HG03196 (cell line): ENCODE data around the gene SOBP.

Experiments used
- ATAC-seq: cut with Tn5 transposase; IDR thresholded peaks from one replicate; pipeline ENCODE4 v1.9.1; 2021; ENCODE audit not compliant: unreplicated experiment

Gene SOBP

DNA sequence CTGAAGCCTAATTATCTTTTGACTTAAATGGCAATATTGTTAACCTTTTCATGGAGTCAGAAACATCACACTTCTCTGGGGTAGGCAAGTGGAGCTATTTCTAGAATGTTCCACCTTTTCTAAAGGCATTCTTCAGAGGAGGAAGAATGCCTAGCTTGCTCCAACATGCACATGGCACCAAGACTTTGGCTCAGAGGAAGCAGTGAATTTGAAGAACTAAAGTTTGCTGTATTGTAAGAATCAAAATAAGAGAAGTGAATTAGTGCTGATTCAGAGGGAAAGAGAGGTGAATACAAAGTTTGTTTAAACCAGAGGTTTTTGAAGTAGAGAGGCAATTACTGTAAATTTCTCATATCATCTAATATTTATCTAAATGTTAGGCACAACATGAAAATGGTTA is 92.2 kb downstream of the SOBP start:
- no peak for ATAC-seq

- ATAC-seq, result no peak
Measured at GRCh38 chr6:107584726-107585125, 94.8 kb downstream of the SOBP start.

DNA sequence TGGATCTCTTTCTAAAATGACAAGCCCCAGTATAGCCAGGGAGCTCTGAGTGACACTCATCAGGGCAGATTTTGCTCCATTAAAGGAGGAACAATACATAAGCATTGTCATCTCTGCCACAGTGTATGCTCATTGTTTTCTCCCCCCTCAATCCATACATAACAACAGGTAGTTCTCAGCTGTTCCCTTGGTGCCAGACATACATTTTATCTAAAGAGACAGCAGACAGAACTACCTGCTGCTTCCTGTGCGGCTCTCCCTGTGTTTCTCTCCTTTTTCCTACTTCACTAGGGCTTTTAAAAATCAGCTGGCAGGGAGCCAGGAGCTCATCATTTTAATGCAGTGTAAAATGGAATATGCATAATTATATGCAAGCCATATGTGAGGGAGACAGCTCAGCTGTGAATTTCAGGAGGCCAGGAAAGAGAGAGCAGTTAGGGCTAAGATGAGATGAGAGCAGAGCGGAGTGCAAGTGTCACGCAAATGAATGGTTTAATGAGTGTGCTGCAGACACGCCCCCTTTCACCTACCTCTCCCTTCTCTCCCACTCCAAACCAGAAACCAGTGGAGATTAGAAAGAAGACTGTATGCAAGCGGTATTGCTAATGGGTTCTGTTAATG is 96.0 kb downstream of the SOBP start:
- no peak for ATAC-seq

DNA sequence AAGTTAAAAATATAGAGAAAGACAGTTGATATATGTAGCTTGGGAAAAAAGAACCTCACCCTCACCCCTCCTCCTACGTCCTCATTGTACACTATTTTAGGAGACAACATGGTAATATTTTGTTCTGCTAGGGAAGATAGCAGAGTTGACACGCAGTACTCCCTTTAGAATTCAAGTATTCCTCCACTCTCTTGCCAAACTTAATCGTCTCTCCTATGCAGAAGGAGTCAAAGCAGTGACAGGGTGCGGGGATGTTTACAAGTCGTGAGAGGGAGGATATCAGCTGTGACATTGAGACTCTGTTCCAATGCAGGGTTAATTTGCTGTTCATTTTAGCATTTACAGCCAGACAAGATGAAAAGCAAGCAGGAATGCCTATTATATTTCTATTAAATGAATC is 97.5 kb downstream of the SOBP start:
- ATAC-seq, result no peak

- no peak for ATAC-seq
Measured at GRCh38 chr6:107589199-107589598, 99.3 kb downstream of the SOBP start.

DNA sequence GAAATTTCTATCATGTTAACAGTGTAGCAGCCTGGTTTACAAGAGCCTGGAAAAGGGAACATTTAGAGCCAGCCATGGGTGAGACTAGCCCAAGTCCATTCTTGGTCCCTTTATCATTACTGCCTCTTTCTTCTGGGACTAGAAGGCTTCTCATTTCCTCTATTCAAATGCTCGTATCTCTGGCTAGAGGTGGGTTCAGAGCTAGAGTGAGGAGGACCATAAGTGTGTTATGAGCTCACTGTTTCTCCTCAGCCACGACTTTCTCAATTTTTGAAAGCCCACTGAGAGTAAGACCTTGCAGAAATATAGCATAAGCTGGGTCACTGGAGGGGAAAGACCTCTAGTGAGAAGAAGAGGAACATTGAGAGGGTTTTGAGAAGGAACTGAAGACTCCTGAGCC is 100.0 kb downstream of the SOBP start:
- no peak for ATAC-seq

- no peak for ATAC-seq
Measured at GRCh38 chr6:107590378-107590777, 100.5 kb downstream of the SOBP start.

GRCh38 chr6:107591346-107591745 is 101.4 kb downstream of the SOBP start:
- ATAC-seq, result no peak

DNA sequence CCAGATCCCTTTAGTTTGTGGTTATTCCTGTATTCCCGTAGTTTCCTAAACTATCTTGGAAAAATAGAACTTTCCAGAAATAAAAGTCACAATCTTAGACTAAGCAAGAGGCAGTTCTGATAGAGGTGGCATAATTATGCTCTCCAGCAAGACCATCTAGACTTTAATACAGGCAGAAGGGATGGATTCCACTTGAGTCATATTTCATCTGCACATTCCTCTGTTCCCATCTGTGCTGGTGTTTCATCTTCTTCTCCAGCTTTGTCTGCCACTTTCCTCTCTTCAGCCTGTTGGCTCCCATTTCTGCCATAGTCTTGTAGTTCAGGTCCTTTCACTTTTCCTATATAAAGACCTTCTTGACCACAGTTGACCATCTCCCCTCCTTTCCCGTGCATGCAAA is 102.9 kb downstream of the SOBP start:
- no peak for ATAC-seq

- ATAC-seq, result no peak
Measured at GRCh38 chr6:107594736-107595135, 104.8 kb downstream of the SOBP start.

DNA sequence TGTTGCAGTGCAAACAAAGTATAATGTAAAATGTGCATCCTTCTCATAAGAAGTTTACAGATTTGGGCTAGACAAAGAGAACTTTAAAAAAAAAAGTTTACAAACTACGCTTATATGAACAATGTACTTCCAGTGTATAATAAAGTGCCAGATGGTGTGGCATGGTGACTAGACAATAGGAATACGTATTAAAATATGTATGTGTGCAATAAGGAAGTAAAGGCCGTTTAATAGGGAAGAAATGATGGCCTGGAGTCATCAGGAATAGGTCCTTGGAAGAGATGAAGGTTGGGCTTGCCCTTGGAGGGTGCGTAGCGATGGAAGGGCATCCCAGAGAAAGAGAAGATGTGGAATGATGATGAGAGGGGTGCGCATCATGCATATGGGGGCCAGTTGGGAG is 108.2 kb downstream of the SOBP start:
- ATAC-seq, result no peak

- ATAC-seq, result no peak
Measured at GRCh38 chr6:107599043-107599442, 109.1 kb downstream of the SOBP start.

DNA sequence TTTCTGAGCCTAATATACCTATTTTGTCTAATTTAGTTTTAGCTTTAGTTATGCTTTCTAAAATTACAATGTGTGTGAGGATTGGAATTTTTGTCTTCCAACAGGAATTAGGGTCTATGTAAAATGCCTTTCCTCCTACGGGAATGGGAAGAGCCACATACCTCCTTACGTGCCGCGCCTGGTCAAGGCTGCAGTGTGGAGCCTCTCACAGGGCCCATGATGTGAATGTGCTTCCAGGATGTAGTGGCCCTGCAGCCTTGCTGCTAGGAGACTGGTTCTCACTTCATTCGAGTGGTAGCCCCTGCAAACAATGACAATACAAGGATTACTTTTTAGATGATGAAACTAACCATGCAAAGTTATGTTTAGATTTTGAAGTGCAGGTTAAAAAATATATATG is 110.2 kb downstream of the SOBP start:
- no peak for ATAC-seq

- no peak for ATAC-seq
Measured at GRCh38 chr6:107600936-107601335, 111.0 kb downstream of the SOBP start.

DNA sequence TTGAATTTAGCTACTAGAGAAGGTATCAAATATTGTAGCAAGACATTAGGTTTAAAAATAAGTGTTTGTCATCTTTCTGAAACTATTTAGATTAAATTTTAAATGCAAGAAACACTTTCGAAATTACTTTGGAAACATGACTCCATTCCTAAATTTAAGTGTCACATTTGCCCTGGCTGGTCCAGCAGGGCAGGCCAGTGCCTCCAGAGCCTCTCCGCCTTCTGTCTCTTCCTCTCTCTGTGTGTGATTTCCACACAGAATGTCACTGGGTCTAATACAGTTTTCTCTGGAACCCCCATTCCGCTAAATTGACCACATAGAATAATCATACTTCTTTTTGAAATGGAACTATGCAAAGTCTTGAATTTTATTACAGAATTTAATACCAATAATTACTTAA is 111.5 kb downstream of the SOBP start:
- no peak for ATAC-seq

GRCh38 chr6:107602321-107603005 is 112.5 kb downstream of the SOBP start:
- ATAC-seq, result no peak

DNA sequence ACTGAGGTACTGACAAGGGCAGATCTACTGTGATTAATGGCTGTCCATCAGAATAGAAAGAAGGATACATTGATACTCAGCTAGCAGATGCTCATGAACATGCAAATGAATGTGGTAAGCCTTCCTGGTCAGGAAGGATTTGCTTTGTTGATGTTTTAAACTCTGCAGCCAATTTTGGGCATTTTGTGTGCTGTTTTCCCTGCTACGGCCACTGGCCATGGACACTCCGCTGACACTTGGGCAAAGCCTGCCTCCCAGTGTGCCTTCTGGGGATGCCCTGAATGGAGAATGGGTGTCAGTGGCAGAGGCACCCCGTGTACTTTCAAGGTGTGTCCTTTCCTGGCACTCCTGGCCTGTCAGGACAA is 113.1 kb downstream of the SOBP start:
- no peak for ATAC-seq

DNA sequence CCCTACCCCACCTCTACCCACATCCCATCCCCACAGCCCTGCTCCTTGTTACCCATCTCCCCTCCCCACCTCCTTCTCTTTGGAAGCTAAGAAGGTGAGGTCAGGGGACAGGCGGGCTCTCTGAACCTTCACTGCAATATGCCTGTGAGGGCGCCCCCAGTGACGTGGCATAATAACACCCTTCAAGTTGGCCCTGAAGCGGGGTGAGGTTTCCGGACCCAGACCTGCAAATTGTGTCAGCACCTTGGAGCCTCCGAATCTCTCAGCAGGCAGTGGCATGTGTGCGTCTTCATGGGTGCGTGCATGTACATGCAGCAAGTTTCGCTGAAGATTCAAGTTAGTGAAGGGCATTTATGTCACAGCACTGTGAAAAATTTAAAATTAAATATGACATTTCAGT is 114.6 kb downstream of the SOBP start:
- no peak for ATAC-seq

- ATAC-seq, result no peak
Measured at GRCh38 chr6:107606407-107606806, 116.5 kb downstream of the SOBP start.

DNA sequence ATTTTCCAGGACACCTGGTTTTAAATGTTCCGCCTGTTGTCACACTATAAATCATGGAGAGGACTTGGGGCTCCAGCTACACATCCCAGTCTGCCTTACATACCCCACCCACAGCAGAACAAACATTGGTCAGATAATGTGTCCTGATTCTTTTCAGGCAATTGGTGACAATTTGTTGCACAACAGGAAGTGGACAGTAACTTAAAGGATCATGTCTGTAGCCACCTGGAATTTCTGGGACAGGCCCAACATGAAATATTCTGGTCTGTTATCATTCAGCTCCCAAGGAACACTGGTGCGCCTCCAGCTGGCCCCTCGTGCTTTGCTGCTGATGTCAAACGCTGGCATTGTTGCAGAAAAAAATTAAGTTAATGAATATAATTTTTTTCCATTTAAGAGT is 117.2 kb downstream of the SOBP start:
- ATAC-seq, result no peak

DNA sequence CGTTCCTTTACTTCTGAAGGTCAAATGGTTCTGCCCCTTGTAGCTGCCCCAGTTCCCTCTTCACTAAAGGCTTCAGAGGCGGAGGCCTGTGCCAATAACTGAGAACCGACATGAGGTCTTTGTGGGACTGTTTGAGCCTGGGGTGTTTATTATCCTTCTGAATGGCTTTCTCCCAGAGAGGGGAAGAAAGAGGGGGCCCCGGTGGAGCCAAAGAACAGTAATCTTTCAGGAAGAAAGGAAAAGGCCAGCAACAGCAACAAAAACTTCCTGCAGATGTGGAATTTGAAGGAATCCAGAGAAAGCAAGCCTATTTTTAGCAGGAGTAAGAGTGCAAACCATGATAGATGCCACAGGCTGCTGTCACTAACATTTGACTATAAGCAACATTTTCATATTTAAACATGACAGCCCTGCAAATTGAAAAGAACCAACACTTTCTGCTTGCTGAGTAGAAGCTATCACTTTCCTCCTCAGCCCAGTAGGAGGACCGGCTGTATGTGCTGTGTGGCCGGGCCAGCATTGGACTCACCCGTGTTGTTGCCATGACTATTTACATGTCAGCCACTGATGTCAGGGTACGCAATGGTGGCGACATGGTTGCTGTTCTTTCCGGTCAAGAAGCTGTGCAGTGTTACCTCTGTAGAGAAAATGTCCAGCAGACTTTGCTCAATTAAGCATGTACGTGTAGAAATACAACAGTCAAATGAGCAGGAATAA is 121.3 kb downstream of the SOBP start:
- ATAC-seq, result no peak

GRCh38 chr6:107612762-107613415 is 123.0 kb downstream of the SOBP start:
- ATAC-seq, result no peak
